Measurements from ENCODE around the gene WFIKKN1. TPM values are rescaled to one million over a fixed set of nuclear protein-coding genes. Genes with fewer than 3 reads are reported as not detected.

WFIKKN1 gene
- polyA plus RNA-seq, 3 donors: 0.76 TPM; not detected in 2

Other genes with a start within 250 kb of the WFIKKN1 start
- gene PGAP6, start 249.0 kb upstream of the WFIKKN1 start, polyA plus RNA-seq: 100 to 1,000 TPM in 1 of 3 donors, 10 to 100 TPM in 2; 18.2 to 137 (median 39.8) TPM
- gene NME4, start 233.8 kb upstream of the WFIKKN1 start, polyA plus RNA-seq: 10 to 100 TPM; 26.7 to 31.4 (median 26.9) TPM
- 10 to 100 TPM in 1 of 3 donors, 1 to 10 TPM in 2; 5.7 to 12.8 (median 8.7) TPM for gene DECR2, start 229.1 kb upstream of the WFIKKN1 start, polyA plus RNA-seq
- 1 to 10 TPM in 1 of 3 donors, under 1 TPM in 2; 0.37 to 7.5 (median 0.49) TPM for gene RAB11FIP3, start 205.3 kb upstream of the WFIKKN1 start, polyA plus RNA-seq
- gene CAPN15, start 103.3 kb upstream of the WFIKKN1 start, polyA plus RNA-seq: 10 to 100 TPM in 1 of 3 donors, 1 to 10 TPM in 2; 3.4 to 42.6 (median 3.9) TPM
- not detected for gene PRR35, start 70.6 kb upstream of the WFIKKN1 start, polyA plus RNA-seq
- under 1 TPM; 0.29 to 0.57 (median 0.36) TPM for gene NHLRC4, start 64.0 kb upstream of the WFIKKN1 start, polyA plus RNA-seq
- 10 to 100 TPM; 11.4 to 39.8 (median 12.1) TPM for gene PIGQ, start 61.0 kb upstream of the WFIKKN1 start, polyA plus RNA-seq
- gene RAB40C, start 40.9 kb upstream of the WFIKKN1 start, polyA plus RNA-seq: 10 to 100 TPM; 10.0 to 22.6 (median 10.9) TPM
- 10 to 100 TPM; 57.1 to 80.9 (median 70.4) TPM for gene METTL26, start 5.3 kb downstream of the WFIKKN1 start, polyA plus RNA-seq
- 10 to 100 TPM; 23.7 to 65.6 (median 42.1) TPM for gene MCRIP2, start 10.8 kb downstream of the WFIKKN1 start, polyA plus RNA-seq
- 10 to 100 TPM in 1 of 3 donors, 1 to 10 TPM in 1, under 1 TPM in 1; 0.13 to 16.5 (median 1.1) TPM for gene WDR90, start 18.4 kb downstream of the WFIKKN1 start, polyA plus RNA-seq
- 100 to 1,000 TPM in 1 of 3 donors, 10 to 100 TPM in 2; 25.4 to 276 (median 26.3) TPM for gene RHOT2, start 37.1 kb downstream of the WFIKKN1 start, polyA plus RNA-seq
- gene RHBDL1, start 44.7 kb downstream of the WFIKKN1 start, polyA plus RNA-seq: 1 to 10 TPM in 1 of 3 donors, not detected in 2; 1.3 TPM
- gene STUB1, start 49.4 kb downstream of the WFIKKN1 start, polyA plus RNA-seq: 100 to 1,000 TPM in 2 of 3 donors, 10 to 100 TPM in 1; 83.3 to 108 (median 106) TPM
- gene JMJD8, start 53.3 kb downstream of the WFIKKN1 start, polyA plus RNA-seq: 10 to 100 TPM; 28.7 to 45.3 (median 33.5) TPM
- 1 to 10 TPM; 5.7 to 9.2 (median 7.4) TPM for gene WDR24, start 59.4 kb downstream of the WFIKKN1 start, polyA plus RNA-seq
- gene FBXL16, start 74.8 kb downstream of the WFIKKN1 start, polyA plus RNA-seq: 1 to 10 TPM in 1 of 3 donors, under 1 TPM in 2; 0.28 to 1.0 (median 0.49) TPM
- 1 to 10 TPM in 2 of 3 donors, under 1 TPM in 1; 0.97 to 5.4 (median 1.7) TPM for gene METRN, start 84.1 kb downstream of the WFIKKN1 start, polyA plus RNA-seq
- 10 to 100 TPM; 21.5 to 56.3 (median 34.4) TPM for gene ANTKMT, start 90.2 kb downstream of the WFIKKN1 start, polyA plus RNA-seq
- gene CCDC78, start 95.5 kb downstream of the WFIKKN1 start, polyA plus RNA-seq: under 1 TPM in 1 of 3 donors, not detected in 2; 0.96 TPM
- 1 to 10 TPM in 2 of 3 donors, under 1 TPM in 1; 0.60 to 8.9 (median 1.5) TPM for gene HAGHL, start 96.1 kb downstream of the WFIKKN1 start, polyA plus RNA-seq
- gene CIAO3, start 110.0 kb downstream of the WFIKKN1 start, polyA plus RNA-seq: 10 to 100 TPM in 2 of 3 donors, 1 to 10 TPM in 1; 8.6 to 41.1 (median 11.8) TPM
- under 1 TPM in 2 of 3 donors, not detected in 1; 0.07 to 0.29 TPM for gene MSLN, start 129.7 kb downstream of the WFIKKN1 start, polyA plus RNA-seq
- 10 to 100 TPM; 29.5 to 38.1 (median 31.5) TPM for gene RPUSD1, start 157.4 kb downstream of the WFIKKN1 start, polyA plus RNA-seq
- 10 to 100 TPM in 1 of 3 donors, 1 to 10 TPM in 1, under 1 TPM in 1; 0.57 to 13.8 (median 2.2) TPM for gene CHTF18, start 157.6 kb downstream of the WFIKKN1 start, polyA plus RNA-seq
- not detected for gene GNG13, start 169.7 kb downstream of the WFIKKN1 start, polyA plus RNA-seq